ENCODE measurements around the gene TRIAP1.

TRIAP1 gene

DNA sequence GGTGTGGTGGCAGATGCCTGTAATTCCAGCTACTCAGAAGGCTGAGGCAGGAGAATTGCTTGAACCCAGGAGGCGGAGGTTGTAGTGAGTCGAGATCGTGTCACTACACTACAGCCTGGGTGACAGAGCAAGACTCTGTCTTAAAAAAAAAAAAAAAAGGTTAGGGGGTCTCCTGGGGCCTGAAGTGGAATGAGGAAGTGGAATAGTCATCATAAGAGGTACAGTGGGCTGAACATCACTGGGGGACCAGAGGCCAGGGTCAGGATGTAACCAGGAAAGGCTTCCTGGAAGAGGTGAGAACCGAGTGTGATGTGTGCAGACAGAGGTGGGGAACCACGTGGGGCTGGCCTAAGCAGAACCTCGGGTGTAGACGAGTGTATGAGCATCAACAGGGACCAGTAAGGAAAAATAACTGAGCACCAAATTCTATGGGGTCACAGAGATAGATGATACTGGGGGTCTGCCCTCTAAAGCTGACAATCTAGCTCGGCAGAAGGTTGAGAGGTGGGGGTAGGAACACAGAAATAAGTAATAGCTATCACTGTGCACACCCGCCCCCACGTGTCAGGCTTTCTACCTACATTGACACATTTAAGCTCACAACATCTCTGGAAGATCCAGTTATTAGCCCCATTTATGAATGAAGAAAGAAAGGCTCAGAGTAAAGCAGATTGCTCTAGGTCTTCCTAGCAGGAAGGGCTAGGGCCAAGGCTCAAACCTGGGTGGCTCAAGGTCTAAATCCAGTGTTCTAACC lies 13.2 kb downstream of the TRIAP1 start:
- no peak for DNase-seq (ENCODE audit: low read depth)
- no peak overlapping the region for H3K4me3 ChIP-seq (ENCODE audit: low read length)
- TF ChIP-seq, protein P1, sequence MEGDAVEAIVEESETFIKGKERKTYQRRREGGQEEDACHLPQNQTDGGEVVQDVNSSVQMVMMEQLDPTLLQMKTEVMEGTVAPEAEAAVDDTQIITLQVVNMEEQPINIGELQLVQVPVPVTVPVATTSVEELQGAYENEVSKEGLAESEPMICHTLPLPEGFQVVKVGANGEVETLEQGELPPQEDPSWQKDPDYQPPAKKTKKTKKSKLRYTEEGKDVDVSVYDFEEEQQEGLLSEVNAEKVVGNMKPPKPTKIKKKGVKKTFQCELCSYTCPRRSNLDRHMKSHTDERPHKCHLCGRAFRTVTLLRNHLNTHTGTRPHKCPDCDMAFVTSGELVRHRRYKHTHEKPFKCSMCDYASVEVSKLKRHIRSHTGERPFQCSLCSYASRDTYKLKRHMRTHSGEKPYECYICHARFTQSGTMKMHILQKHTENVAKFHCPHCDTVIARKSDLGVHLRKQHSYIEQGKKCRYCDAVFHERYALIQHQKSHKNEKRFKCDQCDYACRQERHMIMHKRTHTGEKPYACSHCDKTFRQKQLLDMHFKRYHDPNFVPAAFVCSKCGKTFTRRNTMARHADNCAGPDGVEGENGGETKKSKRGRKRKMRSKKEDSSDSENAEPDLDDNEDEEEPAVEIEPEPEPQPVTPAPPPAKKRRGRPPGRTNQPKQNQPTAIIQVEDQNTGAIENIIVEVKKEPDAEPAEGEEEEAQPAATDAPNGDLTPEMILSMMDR (IDR thresholded peaks at IDR 0.05; ENCODE audit: insufficient read depth, low read depth, low read length, missing control alignments): no peak

DNA sequence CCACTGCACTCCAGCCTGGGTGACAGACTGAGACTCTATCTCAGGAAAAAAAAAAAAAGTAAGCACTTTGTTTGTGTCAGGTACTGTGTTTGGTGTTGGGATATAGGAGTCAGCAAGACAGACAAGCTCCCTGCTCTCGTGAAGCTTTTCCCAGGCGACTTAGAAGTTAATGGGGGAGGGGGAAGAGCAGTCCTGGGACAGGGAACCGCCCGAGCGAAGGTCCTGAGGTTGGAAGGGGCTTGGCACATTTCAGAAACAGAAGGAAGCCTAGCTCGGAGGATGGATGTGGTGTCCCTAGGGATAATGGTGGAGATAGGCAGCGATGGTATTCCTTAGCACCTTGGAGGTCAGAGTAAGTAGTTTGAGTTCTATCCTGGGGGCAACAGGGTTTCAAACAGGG lies 16.8 kb downstream of the TRIAP1 start:
- no peak overlapping the region for H3K4me3 ChIP-seq (ENCODE audit: low read length)
- DNase-seq (ENCODE audit: low read depth): no peak
- TF ChIP-seq, protein P1 (IDR thresholded peaks at IDR 0.05; ENCODE audit: insufficient read depth, low read depth, low read length, missing control alignments): no peak

DNA sequence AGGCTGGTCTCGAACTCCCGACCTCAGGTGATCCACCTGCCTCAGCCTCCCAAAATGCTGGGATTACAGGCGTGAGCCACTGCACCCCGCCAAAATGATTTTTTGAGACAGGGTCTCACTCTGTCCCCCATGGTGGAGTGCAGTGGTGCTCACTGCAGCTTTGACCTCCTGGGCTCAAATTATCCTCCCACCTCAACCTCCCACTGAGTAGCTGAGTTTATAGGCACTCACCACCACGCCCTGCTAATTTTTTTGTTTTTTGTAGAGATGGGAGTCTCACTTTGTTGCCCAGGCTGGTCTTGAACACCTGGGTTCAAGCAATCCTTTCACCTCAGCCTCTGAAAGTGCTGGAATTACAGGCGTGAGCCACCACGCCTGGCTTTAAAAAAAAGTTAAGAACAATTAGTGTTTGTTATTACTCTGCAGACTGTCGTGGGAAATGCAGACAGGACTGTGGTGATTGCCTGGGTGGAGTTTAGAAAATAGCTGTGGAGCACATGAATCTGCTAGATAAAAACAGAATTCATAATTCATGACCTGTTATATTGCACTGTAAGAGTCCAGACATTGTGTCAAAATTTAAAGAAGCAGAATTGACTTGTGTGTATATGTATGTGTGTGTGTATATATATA lies 17.5 kb downstream of the TRIAP1 start:
- TF ChIP-seq, protein P1 (IDR thresholded peaks at IDR 0.05; ENCODE audit: insufficient read depth, low read depth, low read length, missing control alignments): no peak
- DNase-seq (ENCODE audit: low read depth): no peak
- H3K4me3 ChIP-seq (ENCODE audit: low read length): no peak overlapping the region

DNA sequence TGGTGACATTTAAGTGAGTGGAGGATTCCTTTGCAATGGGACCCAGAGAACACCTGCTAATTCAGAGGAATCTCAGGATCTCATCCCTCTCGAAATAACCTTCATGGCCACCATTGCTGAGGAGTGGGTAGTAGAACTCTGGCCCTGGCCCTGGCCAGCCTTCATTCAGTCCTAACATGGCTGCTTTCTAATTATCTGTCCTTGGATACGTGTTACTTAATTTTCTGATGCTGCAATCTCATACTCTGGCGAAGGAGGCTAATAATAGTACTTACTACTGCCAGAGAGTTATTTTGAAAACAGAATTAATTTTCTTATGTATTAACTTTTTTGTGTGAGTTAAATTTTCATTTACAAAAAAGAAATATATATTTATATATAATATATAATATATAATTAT lies 20.4 kb downstream of the TRIAP1 start:
- TF ChIP-seq, protein P1 (IDR thresholded peaks at IDR 0.05; ENCODE audit: insufficient read depth, low read depth, low read length, missing control alignments): no peak
- DNase-seq (ENCODE audit: low read depth): no peak
- no peak overlapping the region for H3K4me3 ChIP-seq (ENCODE audit: low read length)

DNA sequence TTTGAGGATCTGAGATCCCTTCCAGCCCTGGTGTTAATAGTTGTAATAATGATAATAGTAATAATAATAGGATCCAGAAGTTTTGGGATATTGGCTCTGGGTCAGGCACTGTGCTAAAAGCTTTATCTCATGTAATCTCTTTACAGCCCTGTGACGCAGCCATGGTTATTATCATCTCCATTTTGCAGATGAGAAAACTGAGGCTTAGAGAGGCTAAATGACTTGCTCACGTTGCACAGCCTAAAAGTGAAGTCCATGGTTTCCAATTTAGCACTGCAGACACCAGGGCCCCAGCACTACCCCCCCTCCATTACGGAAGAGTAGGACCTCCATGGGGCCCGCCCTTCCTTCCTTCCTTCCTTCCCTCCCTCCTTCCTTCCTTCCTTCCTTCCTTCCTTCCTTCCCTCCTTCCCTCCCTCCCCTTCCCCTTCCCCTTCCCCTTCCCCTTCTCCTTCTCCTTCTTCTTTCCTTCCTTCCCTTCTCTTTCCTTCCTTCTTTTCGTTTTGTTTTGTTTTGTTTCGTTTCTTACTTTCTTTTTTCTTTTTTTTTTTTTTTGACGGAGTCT lies 23.2 kb downstream of the TRIAP1 start:
- TF ChIP-seq, protein P1 (IDR thresholded peaks at IDR 0.05; ENCODE audit: insufficient read depth, low read depth, low read length, missing control alignments): no peak
- H3K4me3 ChIP-seq (ENCODE audit: low read length): no peak overlapping the region
- no peak for DNase-seq (ENCODE audit: low read depth)

DNA sequence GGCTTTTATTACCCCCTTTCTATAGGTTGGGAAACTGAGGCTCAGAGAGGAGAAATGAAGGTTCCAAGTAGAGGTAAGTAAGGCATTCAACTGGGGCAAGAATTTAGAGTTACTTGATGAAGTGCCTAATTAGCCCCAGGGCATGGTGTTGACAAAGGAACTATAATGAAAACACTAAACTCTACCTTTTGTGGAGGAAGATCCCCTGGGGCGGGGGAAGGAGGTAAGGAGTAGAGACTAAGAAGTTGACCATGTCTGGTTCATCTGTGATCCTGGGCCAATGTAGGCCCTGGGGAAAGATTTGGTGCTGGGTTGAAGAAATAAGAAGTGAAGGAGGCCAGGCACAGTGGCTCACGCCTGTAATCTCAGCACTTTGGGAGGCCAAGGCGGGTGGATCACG lies 24.5 kb downstream of the TRIAP1 start:
- DNase-seq (ENCODE audit: low read depth): no peak
- no peak overlapping the region for H3K4me3 ChIP-seq (ENCODE audit: low read length)
- TF ChIP-seq, protein P1 (IDR thresholded peaks at IDR 0.05; ENCODE audit: insufficient read depth, low read depth, low read length, missing control alignments): no peak

Measured in epithelial cell of esophagus (primary cell).